SK-N-SH (cell line): ENCODE results near the gene VAV1. TPM values are rescaled to one million over a fixed set of nuclear protein-coding genes. Genes with fewer than 3 reads are reported as not detected.

Experiments used
- CTCF ChIA-PET: fragments of 300-600, 350-600 bp; formaldehyde crosslinking; extraction: SDS; loops from one replicate; lab custom pipeline; 2021; lab: Yijun Ruan, JAX
- POLR2A ChIA-PET: fragments of 350-600 bp; sonication (Branson Sonifier 250); formaldehyde crosslinking; extraction: SDS; loops from one replicate; lab custom pipeline; 2020; ENCODE audit warnings: antibody characterized with exemption, inconsistent platforms; lab: Yijun Ruan, JAX
- DNase-seq: peaks from one replicate; pipeline ENCODE4 v3.0.0; 2012
- H2AFZ ChIP-seq: fragments of 200-600 bp; sonication (generic); 2 replicates; pipeline ENCODE4 v1.8.1; 2016; ENCODE audit warnings: antibody characterized with exemption, mild to moderate bottlenecking, low read depth
- H3F3A ChIP-seq: fragments of 200-600 bp; sonication (generic); replicated peaks from 2 replicates; pipeline ENCODE3; 2016; ENCODE audit warnings: antibody characterized with exemption, mild to moderate bottlenecking; ENCODE audit not compliant: insufficient read depth
- H3K27ac ChIP-seq, 2 experiments: fragments of 200-500 bp in 1 of 2; fragments of 200-600 bp in 1 of 2; sonication (Bioruptor generic) in 1 of 2; sonication (generic), shearing (Covaris generic) in 1 of 2; 2 replicates each; pipeline versions ENCODE4 v1.5.1 to v1.6.1; 2014 to 2016; ENCODE audit warnings: low read depth in 2 of 2, inconsistent platforms in 1 of 2, low read length in 1 of 2, mild to moderate bottlenecking in 1 of 2, mixed read lengths in 1 of 2
- H3K27me3 ChIP-seq: fragments of 200-600 bp; sonication (generic), shearing (Covaris generic); 2 replicates; pipeline ENCODE4 v1.6.1; 2016; ENCODE audit warnings: mixed run types; ENCODE audit not compliant: insufficient read depth
- H3K36me3 ChIP-seq, 2 experiments: fragments of 200-500 bp in 1 of 2; fragments of 200-600 bp in 1 of 2; sonication (Bioruptor generic) in 1 of 2; sonication (generic) in 1 of 2; replicated peaks in 1 of 2; 2 replicates each; pipeline versions ENCODE3 to v1.5.1; 2014 to 2016; ENCODE audit warnings: low read length in 1 of 2, mild to moderate bottlenecking in 1 of 2; ENCODE audit not compliant: insufficient read depth in 2 of 2, control insufficient read depth in 1 of 2
- H3K4me1 ChIP-seq, 2 experiments: fragments of 200-500 bp in 1 of 2; fragments of 200-600 bp in 1 of 2; sonication (Bioruptor generic) in 1 of 2; sonication (generic), shearing (Covaris generic) in 1 of 2; 2 replicates each; pipeline versions ENCODE4 v1.5.1 to v1.6.1; 2014 to 2016; ENCODE audit warnings: low read depth in 1 of 2, low read length in 1 of 2, mixed run types in 1 of 2; ENCODE audit not compliant: insufficient read depth in 2 of 2, control insufficient read depth in 1 of 2
- H3K4me2 ChIP-seq: fragments of 200-600 bp; sonication (generic), shearing (Covaris generic); 2 replicates; pipeline ENCODE4 v1.6.1; 2017; ENCODE audit warnings: mixed run types
- H3K4me3 ChIP-seq, 2 experiments: fragments of 200-500 bp in 1 of 2; fragments of 200-600 bp in 1 of 2; sonication (Bioruptor generic) in 1 of 2; sonication (generic), shearing (Covaris generic) in 1 of 2; 2 replicates each; pipeline versions ENCODE4 v1.5.1 to v1.8.1; 2014 to 2016; ENCODE audit warnings: low read depth in 2 of 2, inconsistent platforms in 1 of 2, low read length in 1 of 2, mild to moderate bottlenecking in 1 of 2, mixed read lengths in 1 of 2, moderate library complexity in 1 of 2
- H3K79me2 ChIP-seq: fragments of 200-600 bp; sonication (generic); 2 replicates; pipeline ENCODE4 v1.8.1; 2017; ENCODE audit warnings: mild to moderate bottlenecking; ENCODE audit not compliant: insufficient read depth
- H3K9ac ChIP-seq: fragments of 200-600 bp; sonication (generic); 2 replicates; pipeline ENCODE4 v1.6.1; 2017; ENCODE audit warnings: mixed run types
- H3K9me2 ChIP-seq: fragments of 200-600 bp; sonication (generic); 2 replicates; pipeline ENCODE4 v1.6.1; 2017; ENCODE audit warnings: mixed run types
- H3K9me3 ChIP-seq: fragments of 200-600 bp; sonication (generic); 2 replicates; pipeline ENCODE4 v1.6.1; 2017; ENCODE audit warnings: mixed run types, mild to moderate bottlenecking, moderate library complexity
- H4K20me1 ChIP-seq: fragments of 200-600 bp; sonication (generic); 2 replicates; pipeline ENCODE4 v1.6.1; 2017; ENCODE audit warnings: mild to moderate bottlenecking, mixed run types; ENCODE audit not compliant: insufficient read depth
- CHD2 ChIP-seq: fragments of 150-350 bp; IDR thresholded peaks from 2 replicates; pipeline ENCODE4 v1.6.1; 2018; ENCODE audit warnings: low read length; ENCODE audit not compliant: partially characterized antibody
- ELF1 ChIP-seq: IDR thresholded peaks from 2 replicates; pipeline ENCODE4 v1.4.0; 2012
- EZH2phosphoT487 ChIP-seq: fragments of 200-600 bp; sonication (generic); IDR thresholded peaks from 2 replicates; pipeline ENCODE4 v1.6.1; 2017; ENCODE audit warnings: low read depth, mixed run types, mild to moderate bottlenecking, antibody characterized with exemption, moderate library complexity, borderline replicate concordance
- FOSL2 ChIP-seq: IDR thresholded peaks from 2 replicates; pipeline ENCODE4 v1.4.0; 2012; ENCODE audit warnings: low read depth, mild to moderate bottlenecking, moderate library complexity, borderline replicate concordance
- FOXM1 ChIP-seq: IDR thresholded peaks from 2 replicates; pipeline ENCODE4 v1.4.0; 2012; ENCODE audit warnings: low read depth, mild to moderate bottlenecking
- GABPA ChIP-seq: IDR thresholded peaks from 2 replicates; pipeline ENCODE4 v1.4.0; 2012; ENCODE audit warnings: low read depth, mild to moderate bottlenecking
- GATA2 ChIP-seq: sonication (generic); formaldehyde crosslinking; IDR thresholded peaks from 2 replicates; pipeline ENCODE4 v1.5.0; 2020; ENCODE audit warnings: mild to moderate bottlenecking, missing genetic modification reagents
- JUND ChIP-seq: IDR thresholded peaks from 2 replicates; pipeline ENCODE4 v1.4.0; 2012
- MEF2A ChIP-seq: IDR thresholded peaks from 2 replicates; pipeline ENCODE4 v1.4.0; 2012; ENCODE audit warnings: low read depth, borderline replicate concordance
- MXI1 ChIP-seq: IDR thresholded peaks from 2 replicates; pipeline ENCODE4 v1.6.1; 2012; ENCODE audit warnings: mild to moderate bottlenecking, low read depth, low read length, improper control_type of control experiment
- POLR2AphosphoS5 ChIP-seq: IDR thresholded peaks from 2 replicates; pipeline ENCODE4 v1.6.1; 2012; ENCODE audit warnings: low read depth, low read length
- RAD21 ChIP-seq: IDR thresholded peaks from 2 replicates; pipeline ENCODE4 v1.6.1; 2012; ENCODE audit warnings: mild to moderate bottlenecking, low read length
- RCOR1 ChIP-seq: fragments of 150-350 bp; IDR thresholded peaks from 2 replicates; pipeline ENCODE4 v1.6.1; 2017; ENCODE audit warnings: antibody characterized with exemption, low read length
- RXRA ChIP-seq: IDR thresholded peaks from 2 replicates; pipeline ENCODE4 v1.4.0; 2012; ENCODE audit warnings: low read depth, mild to moderate bottlenecking, borderline replicate concordance
- SIN3A ChIP-seq: IDR thresholded peaks from 2 replicates; pipeline ENCODE4 v1.6.1; 2012; ENCODE audit warnings: low read depth, mild to moderate bottlenecking, low read length, moderate library complexity, borderline replicate concordance
- TCF12 ChIP-seq: IDR thresholded peaks from 2 replicates; pipeline ENCODE4 v1.4.0; 2012
- TEAD4 ChIP-seq: IDR thresholded peaks from 2 replicates; pipeline ENCODE4 v1.4.0; 2012; ENCODE audit warnings: mild to moderate bottlenecking, borderline replicate concordance; ENCODE audit not compliant: insufficient read depth
- USF1 ChIP-seq: IDR thresholded peaks from 2 replicates; pipeline ENCODE4 v1.4.0; 2012; ENCODE audit warnings: low read depth, borderline replicate concordance
- USF2 ChIP-seq: fragments of 150-350 bp; IDR thresholded peaks from 2 replicates; pipeline ENCODE4 v1.6.1; 2017; ENCODE audit warnings: antibody characterized with exemption, low read length, low read depth, borderline replicate concordance
- YY1 ChIP-seq: IDR thresholded peaks from 2 replicates; pipeline ENCODE4 v1.4.0; 2012; ENCODE audit warnings: low read depth, mild to moderate bottlenecking
- WGBS: methylation state at CpG from one replicate; pipeline ENCODE4 v1.1.6; 2017; ENCODE audit warnings: low lambda C conversion rate; 5-methylcytosine and 5-hydroxymethylcytosine counted together
- polyA plus RNA-seq, 3 experiments: library from polyadenylated mRNA; depleted of rRNA; stranded (reverse); fragments of >200 nt; gene quantifications; 2 replicates each; pipeline ENCODE4 v1.2.3, GENCODE V29; 2012

VAV1 gene
- polyA plus RNA-seq, 1 of the 3 experiments (the other 2 are of a cell fraction): 0.02 TPM

- Histone ChIP-seq H3K9me3 (no peaks in the 10 kb centered on the region), H3F3A (no peaks in the 10 kb centered on the region), H3K27ac (no peak overlapping the region), H3K79me2 (peaks cover 11% of the 10 kb centered on the region), H3K36me3 (peaks cover 0 to 5% of the 10 kb centered on the region in 2 experiments)
- DNase-seq: peak; percentile 17
- TF ChIP-seq TCF12: no peak
- TF ChIP-seq GABPA: no peak
- TF ChIP-seq POLR2AphosphoS5: no peak
- TF ChIP-seq CHD2: no peak
- no peak for TF ChIP-seq USF1
- no peak for TF ChIP-seq YY1
- no peak for TF ChIP-seq RCOR1
- no peak for TF ChIP-seq FOSL2
- TF ChIP-seq ELF1: no peak
- no peak for TF ChIP-seq GATA2 (CRISPR knock-in tag)
- no peak for TF ChIP-seq MXI1
- TF ChIP-seq RAD21: no peak
- TF ChIP-seq MEF2A: no peak
- TF ChIP-seq JUND: no peak
- TF ChIP-seq USF2: no peak
- no peak for TF ChIP-seq EZH2phosphoT487
- TF ChIP-seq FOXM1: no peak
- TF ChIP-seq SIN3A: no peak
- TF ChIP-seq, all 33 proteins: peak for 0
- H3K27me3 ChIP-seq: no peaks in the 10 kb centered on the region
- no peak overlapping the region for H3K4me3 ChIP-seq
- H2AFZ ChIP-seq: no peak overlapping the region
- H3K9me2 ChIP-seq: no peaks in the 10 kb centered on the region
- ChIA-PET POLR2A (no interaction called here), CTCF (interaction anchor here (0.6 kb wide), 1 partner anchor 188 kb away, joined by 3 read pairs; no protein-coding TSS in a partner anchor)
- H3K9ac ChIP-seq: no peak overlapping the region
- peaks cover 8% of the 10 kb centered on the region in 2 experiments; a peak in 2 of 4 replicates for H3K4me1 ChIP-seq
- no peak overlapping the region for H3K4me2 ChIP-seq
- no peaks in the 10 kb centered on the region for H4K20me1 ChIP-seq
- WGBS: 93% methylated on average over 21 of the region's 30 CpGs
Observed at GRCh38 chr19:6730941-6731670, 41.4 kb upstream of the VAV1 start.

DNA sequence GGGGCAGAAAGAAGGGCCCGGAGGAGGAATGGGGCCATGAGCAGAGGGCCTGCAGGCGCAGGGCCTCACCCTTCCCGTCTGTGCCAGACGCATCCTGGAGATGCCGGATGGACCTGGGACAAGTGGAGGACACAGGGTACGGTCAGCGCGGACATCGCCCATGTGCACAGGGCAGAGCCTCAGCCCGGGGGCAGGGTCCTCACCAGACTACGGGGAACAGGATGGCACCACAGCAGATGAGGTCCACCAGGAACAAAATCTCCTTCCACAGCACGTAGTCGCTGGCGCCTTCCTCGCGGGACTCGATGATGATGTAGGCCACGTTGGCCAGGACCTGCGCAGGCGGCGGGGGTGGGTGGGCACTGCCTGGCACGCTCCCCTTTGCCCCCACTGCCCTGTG, 40.7 kb upstream of the VAV1 start:
- Histone ChIP-seq H3K4me2 (no peak overlapping the region), H3K9me3 (no peaks in the 10 kb centered on the region), H3K9me2 (no peaks in the 10 kb centered on the region), H3F3A (peaks cover 7% of the 10 kb centered on the region), H3K36me3 (peaks cover 0 to 5% of the 10 kb centered on the region in 2 experiments), H3K4me3 (no peak overlapping the region), H3K27me3 (no peaks in the 10 kb centered on the region), H3K4me1 (peaks cover 8 to 9% of the 10 kb centered on the region in 2 experiments; a peak in 2 of 4 replicates), H4K20me1 (no peaks in the 10 kb centered on the region), H3K79me2 (peaks cover 11% of the 10 kb centered on the region)
- POLR2A ChIA-PET: no interaction called here
- 93% methylated on average over 21 of the region's 22 CpGs for WGBS
- TF ChIP-seq RXRA (no peak), TCF12 (no peak), CHD2 (no peak), TEAD4 (no peak), MEF2A (no peak), YY1 (no peak)
- TF ChIP-seq, all 33 proteins: peak for 0
- no peak overlapping the region for H3K27ac ChIP-seq
- H2AFZ ChIP-seq: no peak overlapping the region
- CTCF ChIA-PET: no interaction called here
- DNase-seq: peak; percentile 9
- H3K9ac ChIP-seq: no peak overlapping the region
